GM19023 (cell line): ENCODE results near the gene CFAP91.
A peak's percentile ranks its signal among the peaks of the same experiment; 100 is the strongest.

ENCODE experiments used
- ATAC-seq: cut with Tn5 transposase; IDR thresholded peaks from one replicate; pipeline ENCODE4 v1.9.1; 2021; ENCODE audit warnings: mild to moderate bottlenecking, moderate library complexity; ENCODE audit not compliant: unreplicated experiment

CFAP91 gene

DNA sequence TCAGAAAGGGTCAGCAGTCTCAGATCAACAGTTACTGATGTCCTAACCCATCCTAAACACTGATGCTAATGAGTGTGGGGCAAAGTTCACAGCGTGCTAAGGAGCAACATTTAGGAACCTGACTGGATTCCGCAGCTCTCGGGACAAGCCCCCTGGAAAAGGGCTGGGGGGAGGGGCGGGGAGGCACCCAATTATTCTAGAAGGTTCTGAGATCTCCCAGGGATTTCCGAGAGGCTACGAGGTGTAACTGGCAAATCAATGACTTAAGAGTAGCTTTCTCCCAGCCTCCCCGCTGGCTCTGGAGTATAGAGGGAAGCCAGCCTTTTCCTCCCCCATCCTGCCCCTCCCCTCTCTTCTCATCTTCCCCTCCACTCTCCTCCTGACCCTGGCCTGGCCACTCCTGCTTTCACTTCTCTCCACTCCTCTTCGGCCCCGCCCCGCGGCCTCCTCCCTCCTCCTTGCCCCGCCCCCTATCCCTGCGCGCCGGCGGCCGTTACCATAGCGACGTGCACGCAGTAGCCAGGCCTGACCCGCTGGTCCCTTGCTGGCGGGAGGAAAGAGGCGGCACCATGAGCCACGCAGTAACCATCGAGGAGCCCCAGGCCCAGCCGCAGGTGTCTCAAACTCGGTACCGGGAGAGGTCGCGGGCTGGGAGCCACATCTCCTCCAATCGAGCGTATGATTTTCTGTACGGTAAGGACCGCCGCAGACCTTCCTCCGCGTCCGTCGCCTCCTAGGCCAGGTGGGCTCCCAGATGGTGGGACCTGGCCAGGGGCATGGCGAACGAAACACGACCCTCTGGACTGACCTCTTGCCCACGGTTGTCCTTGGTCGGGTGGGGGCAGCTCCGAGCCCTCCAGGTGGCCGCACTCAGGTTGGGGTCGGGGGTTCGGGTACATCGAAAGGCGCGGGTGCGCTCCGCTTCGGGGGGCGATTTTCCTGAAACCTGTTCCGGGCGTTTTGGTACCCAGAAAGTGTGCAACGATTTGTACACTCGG is at the start of gene CFAP91:
TSS of gene CFAP91 (plus strand) at position 493 of the 998 bp plus-strand sequence. CDS start at position 570, 77 bp downstream.
- peak; percentile 89 for ATAC-seq

DNA sequence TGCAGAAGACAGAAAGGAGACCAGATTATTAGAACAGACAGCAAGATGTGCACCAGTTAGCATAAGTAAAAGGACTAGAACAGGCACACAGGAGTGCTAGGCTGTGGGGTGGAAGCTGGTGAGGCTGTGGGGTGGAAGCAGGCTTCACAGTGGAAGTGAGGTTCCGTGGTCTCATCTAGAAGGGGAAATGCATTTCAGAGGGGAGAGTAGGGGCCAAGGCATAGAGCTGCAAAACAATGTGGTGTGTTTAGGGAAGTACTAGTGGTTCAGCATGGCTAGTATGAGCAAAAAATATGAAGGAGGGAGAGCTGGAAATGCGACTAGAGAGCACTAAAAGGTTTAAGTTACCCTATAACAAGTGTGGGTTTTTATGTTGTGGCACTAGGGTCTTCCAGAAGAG is 48.9 kb upstream of the CFAP91 start:
- ATAC-seq = no peak

DNA sequence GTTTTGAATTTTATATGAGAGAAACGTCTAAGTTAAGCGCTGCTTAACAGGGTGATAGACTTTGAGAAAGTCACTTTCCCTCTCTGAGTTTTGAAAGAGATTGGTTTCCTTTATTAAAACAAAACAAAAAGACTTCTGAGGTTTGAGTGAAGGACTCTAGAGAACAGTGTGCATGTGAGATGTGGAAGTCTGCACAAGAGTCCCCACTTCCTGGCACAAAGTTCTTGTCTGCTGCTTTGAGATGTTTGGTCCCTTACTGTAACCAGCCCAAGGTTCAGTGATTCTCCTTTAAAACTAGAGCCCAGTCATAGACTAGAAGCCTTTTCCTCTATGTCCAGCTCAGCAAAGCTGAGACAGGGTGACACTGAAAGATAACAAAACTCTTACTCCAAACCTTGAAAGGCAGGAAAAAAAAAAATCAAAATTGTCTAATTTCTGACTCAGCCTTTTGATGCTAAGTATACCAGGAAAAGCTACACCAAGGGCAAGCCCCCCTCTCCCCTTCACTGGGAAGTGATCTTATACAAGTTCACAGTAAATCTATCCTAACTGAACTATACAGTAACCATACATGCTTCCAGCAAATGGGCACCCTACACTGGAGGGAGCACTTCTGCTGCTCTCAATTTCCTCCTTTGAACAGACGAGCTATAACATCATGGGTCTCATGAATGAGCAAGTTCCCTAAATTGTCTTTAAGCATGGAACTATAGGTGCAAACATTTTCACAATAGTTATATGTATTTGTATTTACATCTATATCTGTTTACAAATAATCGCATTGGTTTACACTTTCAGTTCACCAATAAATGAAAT is 44.7 kb upstream of the CFAP91 start:
- ATAC-seq = no peak

DNA sequence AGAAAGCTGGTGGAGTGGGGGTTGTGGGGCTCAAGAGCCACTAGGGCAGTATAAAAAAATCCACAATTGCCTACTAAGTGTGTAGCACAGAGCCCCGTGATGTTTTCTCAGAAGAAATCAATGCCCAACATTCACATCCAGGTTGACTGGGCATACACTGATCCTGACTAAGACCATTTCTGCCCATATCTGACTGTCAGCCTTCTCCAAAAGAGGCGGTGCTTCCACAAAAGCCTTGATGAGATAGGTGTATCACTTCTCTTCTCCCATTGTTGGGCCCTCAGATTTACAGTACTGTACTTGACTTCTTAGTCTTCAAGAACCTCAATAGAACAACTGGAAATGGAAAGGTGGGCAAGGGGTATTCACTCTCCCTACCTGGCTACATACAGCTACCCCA is 43.8 kb upstream of the CFAP91 start:
- no peak for ATAC-seq

DNA sequence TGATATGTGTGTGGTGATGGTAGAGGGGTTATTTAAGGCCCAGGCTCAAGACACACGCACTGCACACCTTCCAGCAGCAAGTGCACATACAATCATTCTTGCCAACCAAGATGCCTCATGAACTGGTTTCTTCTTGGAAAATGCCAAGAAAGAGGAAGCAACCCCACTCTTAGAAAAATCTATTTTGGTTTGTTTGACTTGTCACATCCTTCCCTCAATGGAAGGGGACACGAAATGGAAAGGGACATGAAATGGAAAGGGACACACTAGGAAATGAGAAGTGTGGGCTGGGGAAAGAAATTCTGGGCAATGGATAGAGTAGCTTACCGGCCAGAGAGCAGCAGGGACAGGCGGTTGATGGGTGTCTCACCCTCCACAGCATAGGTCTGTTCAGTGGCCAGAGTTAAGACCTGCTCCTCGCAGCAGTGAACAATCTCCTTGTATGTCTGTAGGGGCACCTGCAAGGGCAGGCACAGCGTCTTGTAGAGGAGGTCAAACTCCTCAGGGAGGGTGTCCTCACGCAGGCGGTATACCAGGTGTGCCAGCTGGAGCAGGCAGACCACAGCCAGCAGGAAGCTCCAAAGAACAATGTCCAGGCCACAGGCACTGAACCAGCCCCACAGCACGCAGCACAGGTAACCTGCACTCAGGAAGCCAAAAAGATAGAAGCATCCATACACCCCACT is 43.1 kb upstream of the CFAP91 start:
- ATAC-seq = no peak

DNA sequence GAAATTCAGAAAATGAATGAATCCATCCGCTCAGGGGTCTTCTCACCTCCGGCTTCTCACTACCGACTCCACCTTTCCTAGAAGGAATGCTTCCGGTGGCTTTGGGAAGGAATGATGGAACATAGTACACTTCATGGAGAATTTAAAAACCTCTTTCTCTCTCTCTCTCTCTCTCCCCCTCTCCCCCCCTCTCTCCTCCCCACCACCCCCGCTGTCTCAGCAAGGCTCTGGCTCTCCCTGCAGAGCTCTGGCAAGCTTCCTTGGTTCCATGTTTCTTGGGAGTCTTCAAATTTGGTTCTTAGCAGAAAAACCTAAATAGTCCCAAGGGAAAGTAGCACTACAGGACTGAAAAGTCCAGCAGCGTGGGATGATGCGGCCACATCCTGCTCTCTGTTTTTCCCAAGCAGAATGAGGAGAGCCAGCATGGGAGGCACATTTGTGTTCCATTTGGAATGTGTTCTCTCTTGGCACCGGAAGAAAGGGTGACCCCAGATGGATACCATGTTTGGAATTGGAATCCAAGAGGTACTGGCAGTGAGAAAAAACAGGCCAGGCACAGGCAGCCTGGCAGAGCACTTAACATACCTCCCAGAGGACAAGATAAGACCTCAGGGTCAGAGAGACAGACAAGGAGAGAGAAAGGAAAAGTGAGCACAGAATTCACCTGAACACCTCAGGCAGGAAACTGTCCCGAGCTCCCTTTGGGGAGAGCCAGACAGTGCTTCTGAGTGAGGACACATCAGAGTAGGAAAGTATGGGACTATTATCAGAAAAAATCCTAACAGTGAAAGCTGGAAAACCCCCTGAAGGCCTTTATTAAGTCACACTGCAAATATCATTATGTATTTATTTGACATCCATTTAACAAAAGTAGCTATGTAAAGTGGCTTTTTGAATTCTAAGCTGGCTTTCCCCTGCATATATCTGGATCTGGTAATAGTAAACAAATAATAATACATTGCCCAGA is 42.1 kb upstream of the CFAP91 start, which contains the start of gene POPDC2:
TSS of gene POPDC2 (minus strand) at position 116 of the 967 bp plus-strand sequence. CDS start 166 bp downstream, outside the sequence.
- ATAC-seq = no peak

DNA sequence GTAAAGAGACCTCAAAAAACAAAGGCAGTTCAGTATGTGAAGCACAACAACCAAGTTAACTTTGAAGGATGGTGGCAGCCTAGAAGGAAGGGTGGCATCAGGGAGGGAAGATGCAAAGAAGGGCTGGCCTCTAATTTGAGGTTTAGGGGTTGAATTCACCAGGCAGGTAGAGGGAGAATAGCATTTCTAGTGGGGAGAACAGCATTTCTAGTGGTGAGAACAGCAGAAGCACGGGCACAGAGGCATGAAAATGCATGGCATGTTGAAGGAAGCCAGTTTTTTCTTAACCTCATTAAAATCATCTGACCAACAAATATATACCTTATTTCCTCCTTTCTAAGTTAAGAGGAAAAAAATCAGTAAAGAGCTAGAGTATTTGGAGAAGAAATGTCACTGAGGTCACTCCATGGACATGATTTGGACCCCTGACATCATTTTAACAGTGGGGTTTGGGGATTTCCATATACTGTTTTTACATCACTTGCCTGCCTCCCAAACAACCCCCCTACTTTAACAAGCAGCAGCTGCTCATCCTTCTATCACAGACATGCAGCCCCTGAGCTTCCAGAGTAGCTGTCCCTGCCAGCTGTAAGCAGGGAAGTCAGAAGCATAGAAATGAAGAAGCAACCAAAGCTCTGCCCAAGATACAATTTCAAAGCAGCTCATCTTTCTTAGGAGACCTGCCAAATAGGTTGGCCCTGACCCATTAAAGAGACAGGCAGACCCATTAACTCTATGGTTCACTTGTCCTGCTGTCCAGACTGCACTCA is 40.0 kb upstream of the CFAP91 start:
- no peak for ATAC-seq

DNA sequence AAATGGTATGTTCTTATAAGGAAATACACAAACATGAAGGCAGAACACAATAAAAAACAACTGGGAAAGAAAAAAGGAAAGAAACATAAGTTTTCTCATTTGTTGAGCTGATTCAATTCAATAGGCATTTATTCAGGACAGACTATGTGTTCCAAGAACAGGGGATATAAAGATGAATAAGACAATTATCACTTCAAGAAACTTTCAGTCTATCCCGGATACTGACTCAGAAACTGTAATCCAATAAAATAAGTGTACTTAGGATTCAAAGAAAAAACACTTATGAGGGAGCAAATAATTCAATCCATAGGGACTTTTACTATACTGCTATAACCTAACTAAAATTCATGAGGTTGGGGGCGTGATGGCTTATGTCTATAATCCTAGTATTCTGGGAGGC is 38.9 kb upstream of the CFAP91 start:
- ATAC-seq = no peak

DNA sequence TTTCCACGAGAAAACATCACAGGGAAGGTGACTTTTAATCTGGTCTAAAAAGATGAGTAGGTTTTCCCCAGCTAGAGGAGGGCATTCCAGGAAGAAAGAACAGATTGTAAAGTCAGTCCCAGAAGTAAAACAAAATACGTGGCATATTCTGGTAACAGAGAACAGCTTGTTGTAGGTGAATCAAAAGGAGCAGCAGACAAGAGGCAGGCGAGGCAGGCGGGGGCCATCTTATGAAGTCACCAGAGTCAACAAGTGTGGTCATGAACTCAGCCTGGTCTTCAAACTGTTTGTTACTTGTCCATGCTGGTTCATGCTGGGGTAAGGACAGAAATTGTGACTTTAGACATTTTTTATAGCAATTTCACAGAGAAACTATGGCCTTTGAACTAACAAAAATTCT is 38.5 kb upstream of the CFAP91 start:
- no peak for ATAC-seq

DNA sequence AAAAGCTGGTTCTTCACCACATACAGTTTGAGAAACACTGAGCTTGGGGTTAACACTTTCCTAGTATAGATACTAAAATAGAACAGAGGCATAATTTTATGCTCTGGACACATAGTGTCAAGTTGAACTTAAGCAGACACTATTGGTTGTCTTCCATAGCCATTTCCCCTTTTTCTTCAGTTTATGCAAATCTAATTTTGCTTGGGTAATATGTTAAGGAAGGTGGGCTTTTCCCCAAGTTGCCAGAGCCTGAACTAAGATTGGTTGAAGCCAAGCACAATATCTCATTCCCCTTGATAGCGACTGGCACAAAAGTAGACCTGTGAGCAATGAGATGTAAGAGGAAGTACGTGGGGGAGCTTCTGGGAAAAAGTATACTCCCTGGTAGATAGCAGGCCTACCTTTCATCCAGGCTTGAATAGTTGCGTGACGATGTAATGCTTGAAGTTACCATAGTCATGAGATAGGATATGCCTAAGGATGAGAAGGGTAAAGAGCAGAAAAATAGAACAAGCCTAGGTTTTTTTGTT is 37.9 kb upstream of the CFAP91 start:
- no peak for ATAC-seq

DNA sequence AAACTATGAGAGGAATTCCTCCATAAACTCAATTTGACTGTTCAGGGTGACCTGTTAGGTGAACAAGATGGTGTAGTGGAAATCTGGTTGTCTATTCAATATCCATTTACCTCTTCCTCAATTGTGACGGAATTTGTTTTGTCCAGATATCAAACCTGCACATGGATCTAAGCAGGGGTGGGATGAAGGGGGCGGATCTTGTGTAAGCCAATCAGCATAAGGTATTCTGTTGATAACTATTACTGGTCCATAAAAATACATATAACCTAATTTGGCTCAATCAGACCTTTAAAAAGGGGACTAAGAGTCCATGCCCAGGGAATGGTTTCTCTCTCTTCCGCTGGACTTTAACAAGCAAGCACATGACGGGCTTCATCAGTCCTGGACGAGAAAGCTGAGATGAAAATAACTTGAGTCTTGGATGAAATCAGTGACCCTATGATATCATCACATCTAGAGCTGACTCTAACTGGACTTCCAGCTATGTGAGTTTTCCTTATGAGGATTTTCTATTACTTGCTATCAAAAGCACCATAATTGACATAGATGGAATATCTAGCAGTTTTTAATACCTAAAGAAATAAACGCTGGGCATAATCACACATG is 36.8 kb upstream of the CFAP91 start:
- no peak for ATAC-seq

DNA sequence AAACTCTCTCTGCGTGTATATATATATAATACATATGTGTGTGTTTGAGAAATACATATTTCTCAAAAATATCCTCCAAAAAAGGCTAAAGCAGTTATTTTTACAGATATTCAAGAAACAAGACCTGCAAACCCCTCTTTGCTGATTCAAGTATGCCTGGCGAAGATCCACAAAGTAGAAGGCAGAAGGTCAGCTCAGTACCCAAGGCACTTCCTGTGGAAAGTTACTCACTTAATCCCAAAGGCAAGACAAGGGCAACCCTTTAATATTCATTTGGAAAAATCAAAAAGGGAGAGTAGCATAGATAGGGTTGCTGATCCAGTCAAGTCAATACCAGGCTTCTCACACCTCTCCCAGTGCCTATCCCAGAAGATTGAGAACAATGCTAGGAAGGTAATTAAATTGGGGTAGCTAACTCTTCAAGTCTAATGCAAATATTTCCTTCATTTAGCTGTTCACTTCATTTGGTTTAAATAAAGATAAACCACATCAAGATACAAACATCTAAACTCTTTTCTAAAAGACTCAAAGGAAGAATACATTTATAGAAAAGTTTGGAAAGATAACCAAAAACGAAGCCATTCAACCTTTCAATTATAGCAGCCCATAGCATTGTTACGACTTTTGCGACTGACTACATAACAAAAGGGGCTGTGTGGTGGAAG is 32.8 kb upstream of the CFAP91 start:
- ATAC-seq = no peak

DNA sequence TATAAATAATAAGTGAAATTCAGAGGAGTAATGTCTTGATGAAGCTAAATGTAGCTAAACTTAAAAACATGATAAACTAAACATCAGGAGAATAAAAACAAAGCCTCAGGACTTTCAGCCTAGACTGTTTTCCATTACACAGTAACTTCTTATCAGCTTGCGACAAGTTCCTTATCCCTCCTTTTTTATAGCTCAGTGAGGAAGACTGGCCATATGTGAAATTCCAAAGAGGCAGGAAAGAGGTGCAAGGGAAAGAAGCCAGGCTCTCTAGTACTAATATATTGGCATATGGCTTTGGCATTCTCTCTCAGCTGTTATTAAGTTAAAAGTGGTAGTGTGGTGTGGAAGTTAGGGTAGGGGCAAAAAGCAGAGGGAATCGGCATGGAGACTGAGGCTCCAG is 30.0 kb upstream of the CFAP91 start:
- no peak for ATAC-seq

DNA sequence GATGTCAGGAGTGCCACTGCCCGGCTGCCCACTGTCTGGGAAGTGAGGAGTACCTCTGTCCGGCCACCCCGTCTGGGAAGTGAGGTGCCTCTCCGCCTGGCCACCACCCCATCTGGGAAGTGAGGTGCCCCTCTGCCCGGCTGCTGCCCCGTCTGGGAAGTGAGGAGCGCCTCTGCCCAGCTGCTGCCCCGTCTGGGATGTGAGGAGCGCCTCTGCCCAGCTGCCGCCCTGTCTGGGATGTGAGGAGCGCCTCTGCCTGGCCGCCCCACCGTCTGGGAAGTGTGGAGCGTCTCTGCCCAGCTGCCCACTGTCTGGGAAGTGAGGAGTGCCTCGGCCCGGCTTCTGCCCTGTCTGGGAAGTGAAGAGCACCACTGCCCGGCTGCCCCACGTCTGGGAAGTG is 28.9 kb upstream of the CFAP91 start:
- no peak for ATAC-seq

DNA sequence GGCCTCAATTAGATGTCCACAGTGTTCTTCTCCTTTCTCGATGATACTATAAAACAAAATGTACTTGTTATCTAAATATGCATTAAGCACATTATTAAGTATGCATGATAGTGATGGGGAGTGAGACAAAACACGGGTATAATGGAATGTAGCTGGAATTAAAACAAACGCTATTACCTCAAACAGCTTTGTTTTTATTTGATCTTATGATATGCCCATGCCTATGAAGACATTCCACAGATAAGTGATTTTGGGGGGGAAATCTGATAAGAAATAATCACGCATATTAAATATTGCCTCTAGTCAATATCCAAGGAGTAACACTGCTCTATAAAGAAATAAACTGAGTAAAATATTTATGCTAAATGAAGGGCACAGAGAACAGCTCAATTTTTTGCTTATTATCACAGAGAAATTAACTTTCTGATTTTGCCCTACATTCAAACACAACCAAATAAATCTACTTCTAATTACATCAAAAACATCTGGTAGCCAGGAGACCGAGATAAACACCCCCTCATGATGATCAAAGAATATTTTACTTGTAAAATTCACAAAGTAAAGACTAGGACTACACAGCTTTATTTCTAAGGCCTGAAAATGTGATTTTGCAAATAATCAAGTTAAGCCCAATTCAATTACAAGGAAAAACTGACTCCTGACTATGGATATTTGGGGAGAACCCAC is 27.5 kb upstream of the CFAP91 start:
- no peak for ATAC-seq

DNA sequence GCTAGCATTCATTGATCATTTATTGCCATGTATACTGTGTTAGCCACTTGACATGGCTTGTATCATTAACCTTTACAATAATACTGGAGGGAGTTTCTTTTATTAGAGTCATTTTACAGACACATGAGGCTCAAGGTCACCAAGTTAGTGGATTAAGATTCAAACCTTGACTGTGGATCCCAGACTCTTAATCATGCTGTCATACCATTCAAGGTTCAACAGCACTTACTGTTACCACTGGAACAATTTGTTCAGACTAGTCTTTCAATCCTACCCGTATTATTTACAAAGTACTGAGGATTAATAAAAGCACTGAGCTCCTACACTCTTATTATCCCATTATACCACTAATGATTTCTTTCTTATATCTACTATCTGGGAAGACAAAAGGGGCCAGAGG is 26.8 kb upstream of the CFAP91 start:
- ATAC-seq = no peak
